ENCODE results near the gene PDE4C.

The PDE4C gene

GRCh38 chr19:18176367-18177310, 49.6 kb downstream of the PDE4C start:
- no peak overlapping the region for H3K4me2 ChIP-seq (ENCODE audit: low read length)
- no peak overlapping the region for H3K9ac ChIP-seq
- no peak overlapping the region for H3K4me3 ChIP-seq (ENCODE audit: low read depth, low read length)

GRCh38 chr19:18174983-18175382, 51.3 kb downstream of the PDE4C start:
- Histone ChIP-seq H3K4me3 (ENCODE audit: low read depth, low read length) (no peak overlapping the region), H3K27me3 (ENCODE audit: control insufficient read depth, insufficient read depth, low read length) (no peaks in the 10 kb centered on the region), H3K79me2 (no peaks in the 10 kb centered on the region), H3K9me3 (ENCODE audit: control insufficient read depth, low read length) (no peaks in the 10 kb centered on the region), H3K27ac (no peak overlapping the region), H3K4me1 (peaks cover 8% of the 10 kb centered on the region), H3K9ac (no peak overlapping the region), H3K36me3 (ENCODE audit: control insufficient read depth, insufficient read depth, low read length) (no peaks in the 10 kb centered on the region), H2AFZ (no peak overlapping the region), H3K4me2 (ENCODE audit: low read length) (no peak overlapping the region)
- no peak for TF ChIP-seq CTCF (IDR thresholded peaks at IDR 0.05)

More at GRCh38 chr19:18176367-18177310, 49.6 kb downstream of the PDE4C start:
- TF ChIP-seq CTCF (IDR thresholded peaks at IDR 0.05), result no peak
- no peaks in the 10 kb centered on the region for H3K9me3 ChIP-seq (ENCODE audit: control insufficient read depth, low read length)
- H3K27ac ChIP-seq, result no peak overlapping the region
- H3K4me1 ChIP-seq, result peaks cover 8% of the 10 kb centered on the region
- no peaks in the 10 kb centered on the region for H3K79me2 ChIP-seq
- no peaks in the 10 kb centered on the region for H3K27me3 ChIP-seq (ENCODE audit: control insufficient read depth, insufficient read depth, low read length)
- H2AFZ ChIP-seq, result no peak overlapping the region
- H3K36me3 ChIP-seq (ENCODE audit: control insufficient read depth, insufficient read depth, low read length), result no peaks in the 10 kb centered on the region

Measured in parathyroid adenoma (tissue), 2 donors.